ENCODE results near the gene TRPV4.

Gene TRPV4

GRCh38 chr12:109739747-109740693 lies 93.2 kb downstream of the TRPV4 start:
- no peak for DNase-seq (ENCODE audit: low spot score)

DNA sequence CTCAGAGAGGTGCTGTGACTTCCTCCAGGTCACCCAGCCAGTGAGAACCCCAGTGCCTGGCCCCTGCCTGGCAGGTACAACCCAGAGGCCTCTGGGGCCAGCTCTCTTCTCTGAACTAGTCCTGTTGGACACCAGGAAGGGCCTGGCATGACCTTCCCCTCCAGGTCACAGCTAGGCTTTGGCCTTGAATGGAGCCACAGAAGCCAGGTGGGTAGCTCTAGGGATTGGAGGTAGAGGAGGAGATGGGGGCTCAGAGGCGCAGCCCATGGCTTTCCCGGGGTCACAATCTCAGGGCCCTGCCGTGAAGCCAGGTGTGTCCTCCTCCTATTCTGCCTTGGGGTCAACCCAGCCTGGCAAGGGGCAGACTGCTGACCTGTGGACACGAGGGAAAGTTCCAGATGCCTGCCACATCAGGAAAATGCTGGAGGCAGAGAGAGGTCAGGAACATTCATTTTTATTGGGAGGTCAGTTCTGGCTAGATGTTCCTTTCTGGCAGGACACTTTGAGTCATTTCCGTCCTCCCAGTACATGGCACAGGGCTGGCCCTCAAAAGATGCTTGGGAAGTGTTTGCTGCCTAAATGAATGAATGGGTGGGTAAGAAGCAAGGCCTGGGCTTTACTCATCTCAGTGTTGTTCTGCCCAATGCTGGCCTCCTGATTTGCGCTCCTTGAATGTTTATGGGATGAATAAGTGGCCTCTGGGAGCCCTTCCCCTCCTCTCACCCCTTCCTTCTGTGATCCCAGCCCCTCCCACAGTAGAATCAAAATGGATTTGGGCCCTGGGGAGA lies 94.1 kb downstream of the TRPV4 start:
- DNase-seq (ENCODE audit: low spot score) = peak; percentile 38

DNA sequence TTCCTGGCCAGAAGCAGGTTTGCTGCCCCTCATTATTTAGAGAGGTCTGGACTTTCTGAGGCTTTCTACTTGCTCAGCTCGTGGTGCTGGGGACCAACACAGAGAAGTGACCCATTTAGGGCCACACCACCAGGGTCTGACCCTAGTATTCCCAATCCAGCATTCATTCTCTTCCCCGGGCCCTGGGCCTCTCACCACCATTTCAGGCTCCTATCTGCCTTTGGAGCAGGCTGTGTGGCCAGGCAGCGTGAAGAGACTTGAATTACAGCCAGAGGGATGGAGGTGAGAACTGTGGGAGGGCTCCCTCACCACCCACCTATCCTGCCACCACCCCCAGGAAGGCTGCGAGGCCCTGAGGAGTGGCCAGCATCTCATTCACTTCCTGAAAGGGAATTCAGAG lies 95.0 kb downstream of the TRPV4 start:
- DNase-seq (ENCODE audit: low spot score) = no peak

- no peak for DNase-seq (ENCODE audit: low spot score)
Measured at GRCh38 chr12:109737631-109738030, 95.6 kb downstream of the TRPV4 start.

- DNase-seq (ENCODE audit: low spot score) = no peak
Measured at GRCh38 chr12:109737126-109737525, 96.1 kb downstream of the TRPV4 start.

DNA sequence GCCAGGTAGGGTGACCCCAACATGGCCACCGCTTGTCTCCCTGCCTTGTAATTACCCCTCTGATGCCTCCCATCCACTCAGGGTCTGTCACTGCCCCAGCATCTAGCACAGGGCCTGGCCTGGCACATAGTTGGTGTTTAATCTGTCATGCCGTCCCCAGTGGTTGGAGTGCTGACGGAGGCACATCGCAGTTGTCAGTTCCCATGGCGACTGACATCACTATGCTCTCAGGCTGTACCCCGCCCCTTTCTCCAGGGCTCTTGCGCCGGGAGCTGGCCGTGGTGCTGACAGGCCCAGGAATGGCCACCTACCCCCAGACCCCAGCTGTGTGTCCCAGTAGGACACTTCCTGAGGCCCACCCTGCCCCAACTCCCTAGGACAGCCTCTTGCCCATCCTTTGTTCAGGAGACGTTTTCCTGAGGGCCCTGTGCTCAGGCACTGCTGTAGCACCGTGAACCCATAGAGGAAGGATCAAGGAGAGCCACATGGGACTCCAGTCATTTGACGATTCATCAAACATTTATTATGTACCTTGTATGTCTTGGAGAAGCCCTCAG lies 96.6 kb downstream of the TRPV4 start:
- peak; percentile 73 for DNase-seq (ENCODE audit: low spot score)

- no peak for DNase-seq (ENCODE audit: low spot score)
Measured at GRCh38 chr12:109735825-109736551, 97.2 kb downstream of the TRPV4 start.

DNA sequence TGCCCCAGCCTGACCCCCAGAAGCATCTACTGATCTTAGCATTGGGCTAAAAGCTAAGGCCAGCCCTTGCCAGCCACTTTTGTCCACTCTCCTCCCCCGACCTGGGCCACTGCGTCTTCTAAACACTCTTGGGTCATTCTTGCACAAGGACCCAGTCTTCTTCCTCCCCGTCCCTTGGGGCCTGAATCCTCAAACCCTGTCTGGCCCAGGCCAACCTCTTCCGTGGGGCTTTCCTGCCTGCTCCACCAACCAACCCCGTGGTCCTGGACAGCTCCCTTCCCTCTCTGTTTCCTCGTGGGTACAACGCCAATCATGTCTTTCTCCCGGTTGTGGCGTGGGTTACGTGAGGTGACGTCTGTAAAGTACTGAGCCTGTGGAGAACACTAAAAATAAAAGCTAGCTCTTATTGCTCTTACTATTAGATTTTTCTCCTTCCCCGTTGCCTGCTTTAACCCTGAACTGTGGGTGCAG lies 98.1 kb downstream of the TRPV4 start:
- no peak for DNase-seq (ENCODE audit: low spot score)

GRCh38 chr12:109734219-109735000 lies 98.8 kb downstream of the TRPV4 start:
- no peak for DNase-seq (ENCODE audit: low spot score)
